ENCODE results near the gene SELENBP1.
A peak's percentile ranks its signal among the peaks of the same experiment; 100 is the strongest.

SELENBP1 gene

GRCh38 chr1:151344291-151344690 lies 28.2 kb downstream of the SELENBP1 start:
- DNase-seq (ENCODE audit: low read depth in 2 of 2) = no peak

DNA sequence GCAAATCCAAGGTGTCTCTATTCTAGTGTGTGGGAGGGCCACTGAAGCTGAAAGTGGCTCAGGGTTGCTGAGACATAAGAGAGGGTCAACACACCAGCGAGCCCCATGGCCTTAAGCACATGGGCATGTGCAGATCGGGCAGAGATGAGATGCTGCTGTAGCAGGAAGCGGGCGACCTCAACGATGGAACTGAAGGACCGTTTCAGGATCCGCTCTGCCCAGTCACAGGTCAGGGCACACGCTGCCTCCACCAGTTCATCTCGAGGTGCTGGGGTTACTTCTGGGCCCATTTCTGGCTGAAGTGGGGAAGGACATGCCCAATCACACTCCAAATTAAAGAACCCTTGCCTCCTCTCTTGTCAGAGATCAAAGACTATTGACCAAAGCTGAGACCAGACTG lies 28.9 kb downstream of the SELENBP1 start:
- DNase-seq (ENCODE audit: low read depth in 2 of 2) = no peak

- DNase-seq (ENCODE audit: low read depth in 2 of 2) = no peak
These were observed 29.9 kb downstream of the SELENBP1 start for GRCh38 chr1:151342569-151342968.

DNA sequence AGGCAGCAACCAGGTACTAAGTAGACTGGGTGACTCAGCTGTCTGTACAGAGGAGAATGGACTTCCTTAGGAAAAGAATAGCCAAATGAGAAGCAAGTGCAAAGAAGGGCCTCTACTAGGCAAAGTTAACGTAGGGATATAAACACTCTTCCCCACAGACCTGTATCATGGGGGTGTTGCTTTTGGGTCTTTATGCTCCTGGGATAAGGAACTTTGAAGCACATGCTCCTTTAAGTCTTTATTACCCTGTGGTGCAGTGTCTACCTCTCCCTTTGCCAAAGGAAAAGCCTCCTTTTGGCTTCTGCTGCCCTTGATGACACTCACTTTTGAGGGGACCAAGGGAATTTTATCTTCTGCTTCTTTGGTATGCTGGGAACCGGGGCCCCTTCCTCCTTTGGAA lies 30.5 kb downstream of the SELENBP1 start:
- no peak for DNase-seq (ENCODE audit: low read depth in 2 of 2)

DNA sequence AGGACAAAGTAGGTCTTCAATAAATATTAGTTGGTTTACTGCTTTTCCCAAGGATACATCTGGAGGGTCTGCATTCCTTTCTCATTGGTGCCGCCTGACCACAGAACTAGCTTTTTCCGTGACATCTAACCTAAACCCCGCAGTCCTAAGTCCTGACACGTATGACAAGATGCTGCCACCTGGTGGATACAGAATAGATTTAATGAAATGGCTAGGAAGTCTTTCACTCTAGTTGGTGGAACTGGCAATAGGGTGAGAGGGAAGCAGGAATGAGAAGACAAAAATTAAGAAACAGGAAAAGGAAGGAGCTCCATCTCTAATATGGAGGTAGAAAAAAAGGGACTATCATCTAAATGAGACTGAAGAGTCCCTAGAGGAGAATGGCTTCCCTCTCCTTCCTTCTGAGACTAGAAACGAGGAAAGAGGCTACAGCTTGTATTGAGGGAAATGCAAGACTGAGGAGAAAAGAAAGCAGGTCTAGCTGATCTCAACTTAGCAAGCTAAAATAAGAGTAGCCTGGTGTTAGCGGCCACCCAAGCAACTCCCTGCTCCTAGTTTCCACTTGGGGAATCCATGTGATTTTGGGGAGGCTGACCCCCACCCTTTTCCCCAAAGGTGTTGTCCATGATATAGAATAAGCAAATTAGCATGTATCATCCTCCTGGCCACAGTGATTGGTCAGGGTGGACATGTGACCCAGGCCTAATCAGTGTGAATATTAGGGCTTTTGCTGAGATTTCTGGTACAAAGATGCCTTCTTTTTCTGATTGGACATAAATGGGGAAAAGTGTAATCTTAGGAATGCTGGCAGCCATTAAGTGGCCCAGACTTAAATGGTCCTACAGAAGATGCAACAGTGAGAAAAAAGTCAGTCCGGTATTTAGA lies 31.4 kb downstream of the SELENBP1 start:
- peak in 1 of 2 donors; percentile 22 for DNase-seq (ENCODE audit: low read depth in 2 of 2)

- DNase-seq (ENCODE audit: low read depth in 2 of 2) = no peak
These were observed 35.9 kb downstream of the SELENBP1 start for GRCh38 chr1:151336556-151336955.

DNA sequence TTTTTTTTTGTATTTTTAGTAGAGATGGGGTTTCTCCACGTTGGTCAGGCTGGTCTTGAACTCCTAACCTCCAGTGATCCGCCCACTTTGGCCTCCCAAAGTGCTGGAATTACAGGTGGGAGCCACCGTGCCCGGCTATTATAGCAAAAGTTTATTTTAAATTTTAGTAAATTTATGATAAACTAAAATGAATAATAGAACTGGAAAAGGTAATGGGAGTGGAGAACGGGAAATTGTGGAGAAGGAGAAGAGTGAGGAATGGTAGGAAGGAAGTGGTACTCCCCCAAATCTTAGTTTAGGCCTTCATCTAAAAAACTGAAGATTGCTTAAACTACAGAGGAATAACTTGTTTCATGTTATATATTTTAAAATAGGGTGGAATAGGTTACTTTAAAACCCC lies 37.7 kb downstream of the SELENBP1 start:
- no peak for DNase-seq (ENCODE audit: low read depth in 2 of 2)

DNA sequence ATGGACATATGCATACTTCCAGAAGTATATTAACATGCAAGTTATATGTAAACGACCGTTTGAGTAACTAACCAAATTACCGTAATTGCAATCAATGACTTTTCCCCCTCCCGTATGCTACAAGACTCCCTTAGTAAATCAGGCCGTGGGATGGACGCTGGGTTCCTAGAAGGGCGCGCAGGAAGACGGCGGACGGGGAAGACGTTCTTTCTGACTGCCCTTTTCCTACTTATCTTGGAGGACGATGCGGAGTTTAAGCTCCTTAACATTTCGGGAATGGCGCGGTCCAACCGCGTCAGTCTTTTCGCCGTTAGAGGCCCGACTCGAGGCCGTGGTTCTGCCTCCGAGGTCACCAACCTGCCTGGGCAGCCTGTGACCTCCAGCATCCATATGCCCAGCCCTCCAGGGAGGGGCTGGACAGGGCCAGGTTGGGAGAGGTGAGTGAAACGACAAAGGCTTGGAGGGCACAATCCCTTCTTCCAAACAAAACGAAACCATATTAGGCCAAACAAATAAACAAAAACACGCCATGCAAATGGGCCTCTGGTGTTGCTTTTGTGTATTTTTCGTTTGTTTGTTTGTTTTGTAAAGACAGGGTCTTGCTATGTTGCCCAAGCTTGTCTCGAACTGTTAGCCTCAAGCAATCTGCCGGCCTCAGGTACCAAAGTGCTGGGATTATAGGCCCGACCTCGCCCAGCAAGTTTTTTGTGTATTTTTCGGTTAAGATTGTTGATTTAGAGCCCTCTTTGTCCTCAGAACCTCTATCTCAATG lies 44.4 kb downstream of the SELENBP1 start:
- DNase-seq (ENCODE audit: low read depth in 2 of 2) = no peak

GRCh38 chr1:151327223-151327902 lies 45.1 kb downstream of the SELENBP1 start, which contains the start of gene PI4KB:
Gene PI4KB, minus strand, starts transcription at chr1:151327416. Its CDS starts 10,935 bp downstream, at chr1:151316481.
- DNase-seq (ENCODE audit: low read depth in 2 of 2) = peak; percentile 61 to 73

DNA sequence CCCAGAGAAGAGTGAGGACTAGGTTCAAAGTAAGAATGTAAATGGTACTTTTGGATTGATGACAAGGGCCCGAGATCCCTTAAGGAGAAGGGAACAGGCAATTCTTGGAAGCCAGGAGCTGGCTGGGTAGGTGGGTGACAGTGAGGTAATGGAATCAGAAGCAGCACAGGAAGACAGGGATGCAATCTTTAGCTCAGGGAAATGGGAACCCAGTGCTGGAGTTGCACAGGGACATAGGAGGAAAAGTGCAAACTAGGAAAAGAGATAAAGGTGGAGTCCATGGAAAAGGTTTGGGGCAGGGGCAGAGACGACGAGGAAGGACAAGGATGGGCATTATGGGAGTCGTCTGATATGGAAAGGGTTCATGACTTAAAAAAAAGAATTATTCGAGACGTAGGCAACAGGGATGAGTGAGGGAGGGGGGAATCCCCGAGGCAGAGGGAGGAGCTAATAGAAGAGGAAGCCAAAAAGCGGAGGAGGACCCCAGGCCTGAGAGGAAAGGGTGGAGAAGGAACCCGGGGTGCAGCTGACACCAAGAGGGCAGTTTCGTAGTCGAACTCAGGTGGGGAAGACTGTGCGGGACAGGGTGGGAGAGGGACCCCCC lies 45.8 kb downstream of the SELENBP1 start:
- peak in 1 of 2 donors; percentile 38 for DNase-seq (ENCODE audit: low read depth in 2 of 2)

- DNase-seq (ENCODE audit: low read depth in 2 of 2) = no peak
These were observed 46.7 kb downstream of the SELENBP1 start for GRCh38 chr1:151325646-151326429.

DNA sequence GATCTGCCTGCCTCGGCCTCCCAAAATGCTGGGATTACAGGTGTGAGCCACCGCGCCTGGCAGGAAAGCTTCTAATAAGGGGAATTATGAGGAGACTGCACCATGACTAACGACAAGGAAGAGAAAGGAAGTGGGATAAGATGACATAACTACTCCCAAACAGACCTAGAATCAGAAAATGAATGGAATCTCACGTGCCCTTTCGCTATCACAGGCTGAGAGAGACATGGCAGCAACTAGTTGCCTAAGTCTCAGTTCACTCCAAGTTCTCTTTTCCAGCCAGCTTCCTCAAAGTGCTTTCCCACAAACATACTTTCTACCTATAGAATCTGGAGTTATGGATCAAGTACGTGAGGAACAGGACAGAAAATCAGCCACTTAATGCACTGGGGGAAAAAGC lies 47.3 kb downstream of the SELENBP1 start:
- DNase-seq (ENCODE audit: low read depth in 2 of 2) = no peak

GRCh38 chr1:151324390-151324930 lies 48.0 kb downstream of the SELENBP1 start:
- DNase-seq (ENCODE audit: low read depth in 2 of 2) = no peak

- DNase-seq (ENCODE audit: low read depth in 2 of 2) = no peak
These were observed 53.5 kb downstream of the SELENBP1 start for GRCh38 chr1:151318975-151319374.

GRCh38 chr1:151315565-151316235 lies 56.8 kb downstream of the SELENBP1 start:
- no peak for DNase-seq (ENCODE audit: low read depth in 2 of 2)
